SK-N-SH treated with all-trans-retinoic acid at 6 μM for 48 hours (cell line): Measurements from ENCODE around the gene MRGPRE.

ENCODE experiments used
- CSDC2 ChIP-seq: fragments of 250-450 bp; sonication (Bioruptor Pico); IDR thresholded peaks from 2 replicates; pipeline ENCODE4 v1.5.0; 2020; ENCODE audit warnings: mild to moderate bottlenecking, moderate library complexity
- CSRNP3 ChIP-seq: fragments of 250-450 bp; sonication (Bioruptor Pico); IDR thresholded peaks from 2 replicates; pipeline ENCODE4 v1.5.1; 2021; ENCODE audit warnings: mild to moderate bottlenecking, moderate library complexity
- PATZ1 ChIP-seq: fragments of 250-450 bp; sonication (Bioruptor Pico); IDR thresholded peaks from 2 replicates; pipeline ENCODE4 v1.8.0; 2020; ENCODE audit warnings: mild to moderate bottlenecking, moderate library complexity, borderline replicate concordance
- PPARA ChIP-seq: fragments of 250-450 bp; sonication (Bioruptor Pico); IDR thresholded peaks from 2 replicates; pipeline ENCODE4 v1.5.0; 2020; ENCODE audit warnings: mild to moderate bottlenecking, borderline replicate concordance
- RARB ChIP-seq: fragments of 250-450 bp; sonication (Bioruptor Pico); IDR thresholded peaks from 2 replicates; pipeline ENCODE4 v1.8.0; 2021; ENCODE audit warnings: mild to moderate bottlenecking, moderate library complexity
- SNAI2 ChIP-seq: fragments of 250-450 bp; sonication (Bioruptor Pico); IDR thresholded peaks from 2 replicates; pipeline ENCODE4 v1.5.0; 2020; ENCODE audit warnings: mild to moderate bottlenecking, moderate library complexity
- TOX ChIP-seq: fragments of 250-450 bp; sonication (Bioruptor Pico); IDR thresholded peaks from 2 replicates; pipeline ENCODE4 v1.8.0; 2021; ENCODE audit warnings: mild to moderate bottlenecking, moderate library complexity, borderline replicate concordance
- TSHZ2 ChIP-seq: fragments of 250-450 bp; sonication (Bioruptor Pico); IDR thresholded peaks from 2 replicates; pipeline ENCODE4 v1.5.0; 2020; ENCODE audit warnings: mild to moderate bottlenecking, moderate library complexity
- ZC3H10 ChIP-seq: fragments of 250-450 bp; sonication (Bioruptor Pico); IDR thresholded peaks from 2 replicates; pipeline ENCODE4 v1.5.1; 2021; ENCODE audit warnings: mild to moderate bottlenecking, moderate library complexity
- ZFP30 ChIP-seq: fragments of 450-650 bp; formaldehyde crosslinking; IDR thresholded peaks from 2 replicates; pipeline ENCODE4 v1.5.0; 2022; ENCODE audit warnings: mild to moderate bottlenecking, moderate library complexity
- ZNF8 ChIP-seq: fragments of 450-650 bp; formaldehyde crosslinking; IDR thresholded peaks from 2 replicates; pipeline ENCODE4 v1.5.0; 2020; ENCODE audit warnings: mild to moderate bottlenecking, moderate library complexity

- TF ChIP-seq SNAI2 (no peak), PPARA (CRISPR knock-in tag) (no peak), TSHZ2 (no peak), ZNF8 (CRISPR knock-in tag) (no peak), ZFP30 (CRISPR knock-in tag) (no peak), RARB (CRISPR knock-in tag) (no peak), TOX (CRISPR knock-in tag) (no peak), ZC3H10 (CRISPR knock-in tag) (no peak), PATZ1 (CRISPR knock-in tag) (no peak), CSDC2 (no peak), CSRNP3 (no peak)
Observed at GRCh38 chr11:3230636-3231549, 1.3 kb downstream of the MRGPRE start.
